HEK293T (cell line): ENCODE results near the gene DCANP1.

Experiments used
- BHLHE40 ChIP-seq: fragments of 450-650 bp; IDR thresholded peaks from 2 replicates; pipeline ENCODE4 v1.6.1; 2016; ENCODE audit warnings: mild to moderate bottlenecking, moderate library complexity, borderline replicate concordance
- CTBP1 ChIP-seq: fragments of 450-650 bp; IDR thresholded peaks from 2 replicates; pipeline ENCODE4 v1.6.1; 2016; ENCODE audit warnings: borderline replicate concordance
- FOXM1 ChIP-seq: fragments of 450-650 bp; IDR thresholded peaks from 2 replicates; pipeline ENCODE4 v1.6.1; 2017; ENCODE audit warnings: mild to moderate bottlenecking, borderline replicate concordance
- TARDBP ChIP-seq: fragments of 450-650 bp; IDR thresholded peaks from 2 replicates; pipeline ENCODE4 v1.6.1; 2016

GRCh38 chr5:135456238-135457099 is 9.3 kb upstream of the DCANP1 start:
- TF ChIP-seq FOXM1 (no peak), CTBP1 (no peak), BHLHE40 (no peak), TARDBP (no peak)
